NCI-H1694 (cell line): ENCODE data around the gene SH3PXD2A.

Source experiments
- DNase-seq: peaks from one replicate; lab custom pipeline; 2025; lab: John Stamatoyannopoulos, UW

The SH3PXD2A gene

DNA sequence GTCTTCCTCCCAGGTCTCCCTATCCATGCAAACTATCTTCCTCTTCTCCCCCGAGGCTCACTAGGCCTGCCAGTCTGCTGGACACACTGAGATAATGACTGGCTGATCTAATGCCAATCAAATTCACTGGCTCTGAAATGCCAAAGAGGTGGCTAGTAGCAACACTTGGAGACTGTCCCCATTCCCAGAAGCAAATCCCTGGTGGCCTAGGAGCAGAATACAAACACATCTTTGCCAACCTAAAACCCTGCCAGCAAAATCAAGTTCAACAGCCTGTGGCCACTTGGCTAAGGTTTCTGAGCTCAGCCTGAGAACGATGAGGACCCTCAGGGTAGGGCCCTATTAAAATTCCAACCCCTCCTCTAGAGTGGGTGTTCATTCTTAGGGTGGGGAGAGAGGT, 46.6 kb downstream of the SH3PXD2A start:
- no peak for DNase-seq

- DNase-seq, result no peak
Measured at GRCh38 chr10:103807996-103808395, 47.4 kb downstream of the SH3PXD2A start.

GRCh38 chr10:103806395-103807187, 48.8 kb downstream of the SH3PXD2A start:
- no peak for DNase-seq

DNA sequence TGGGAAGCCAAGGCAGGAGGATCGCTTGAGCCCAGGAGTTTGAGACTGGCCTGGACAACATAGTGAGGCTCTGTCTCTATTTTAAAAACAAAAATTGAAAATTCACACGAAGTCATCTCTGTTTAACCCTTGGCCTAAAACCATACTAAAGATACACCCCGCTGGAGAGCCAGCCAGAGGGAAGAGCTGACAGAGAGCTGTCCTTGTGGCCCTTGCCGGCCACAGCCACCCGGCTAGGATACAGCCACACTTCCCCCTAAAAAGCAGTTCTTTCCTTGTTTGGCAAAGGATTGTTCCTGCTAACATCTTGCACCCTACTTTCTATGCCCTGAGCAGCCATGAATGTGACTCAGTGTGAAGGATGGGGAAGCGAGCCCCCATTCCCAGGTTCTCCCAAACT, 49.6 kb downstream of the SH3PXD2A start:
- no peak for DNase-seq

- DNase-seq, result no peak
Measured at GRCh38 chr10:103804871-103805270, 50.5 kb downstream of the SH3PXD2A start.

DNA sequence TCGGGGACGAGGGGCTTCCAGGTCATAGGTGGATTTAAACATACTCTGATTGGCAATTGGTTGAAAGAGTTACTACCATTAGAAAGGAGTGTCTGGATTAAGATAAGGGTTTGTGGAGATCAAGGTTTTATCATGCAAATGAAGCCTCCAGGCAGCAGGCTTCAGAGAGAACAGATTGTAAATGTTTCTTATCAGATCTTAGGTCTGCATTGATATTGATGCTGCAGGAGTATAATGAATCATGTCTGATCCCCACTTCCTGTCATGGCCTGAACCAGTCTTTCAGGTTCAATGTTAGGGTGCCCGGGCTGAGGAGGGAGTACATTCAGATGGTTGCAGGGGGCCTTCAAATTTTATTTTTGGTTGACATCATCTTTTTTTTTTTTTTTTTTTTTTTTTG, 51.4 kb downstream of the SH3PXD2A start:
- no peak for DNase-seq

DNA sequence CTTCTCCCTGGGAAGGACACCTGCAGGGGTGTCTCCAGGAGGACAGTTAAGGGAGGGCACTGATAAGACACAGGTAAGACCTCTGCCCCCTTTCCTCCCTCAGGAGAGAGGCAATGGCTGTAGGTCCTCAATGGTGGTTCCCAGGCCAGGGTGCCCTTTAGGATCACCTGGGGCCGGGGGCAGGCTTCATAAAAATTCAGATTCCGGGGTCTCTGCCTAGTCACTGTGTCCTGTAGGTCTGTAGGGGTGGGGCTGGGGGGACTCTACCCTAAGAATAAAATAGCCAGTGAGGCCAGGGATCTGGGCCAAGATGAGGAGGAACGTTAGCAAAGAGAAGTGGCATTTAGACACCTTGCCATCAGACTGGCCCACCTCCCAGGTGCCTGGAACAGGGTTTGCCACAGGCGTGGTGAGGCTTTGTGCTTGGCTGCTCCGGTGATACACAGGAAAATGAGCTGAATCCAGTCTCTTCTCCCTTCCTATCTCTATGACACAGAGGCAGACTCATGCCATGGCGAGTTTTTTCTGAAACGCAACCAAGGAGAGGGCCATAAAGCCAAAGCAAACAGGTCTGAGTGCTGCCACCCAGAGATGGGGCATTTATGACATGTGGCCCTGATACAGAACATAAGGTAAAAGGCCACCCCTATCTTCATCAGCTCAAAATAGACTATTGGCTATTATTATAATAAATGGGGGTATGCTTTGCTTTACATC, 52.6 kb downstream of the SH3PXD2A start:
- DNase-seq, result no peak

DNA sequence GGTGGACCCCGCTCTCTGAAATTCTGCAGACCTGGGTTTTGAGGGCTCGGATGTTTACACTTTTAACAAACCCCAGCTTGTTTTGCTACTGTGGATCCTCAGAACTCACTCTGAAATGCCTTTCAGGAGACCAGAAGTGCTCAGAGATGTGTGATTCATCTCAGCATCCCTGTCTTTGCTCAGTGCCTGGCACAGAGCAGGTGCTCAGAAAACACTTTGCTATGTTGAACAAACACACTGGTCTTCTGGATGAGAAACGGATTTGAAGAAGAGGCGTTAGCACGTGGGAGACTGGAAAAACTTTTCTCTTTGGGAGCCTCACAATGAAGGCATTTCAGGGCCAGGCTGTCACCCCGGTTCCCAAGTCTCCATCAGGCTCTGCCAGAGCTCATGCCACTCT, 53.3 kb downstream of the SH3PXD2A start:
- DNase-seq, result no peak

- DNase-seq, result no peak
Measured at GRCh38 chr10:103800789-103801540, 54.4 kb downstream of the SH3PXD2A start.

- DNase-seq, result no peak
Measured at GRCh38 chr10:103800089-103800488, 55.3 kb downstream of the SH3PXD2A start.

DNA sequence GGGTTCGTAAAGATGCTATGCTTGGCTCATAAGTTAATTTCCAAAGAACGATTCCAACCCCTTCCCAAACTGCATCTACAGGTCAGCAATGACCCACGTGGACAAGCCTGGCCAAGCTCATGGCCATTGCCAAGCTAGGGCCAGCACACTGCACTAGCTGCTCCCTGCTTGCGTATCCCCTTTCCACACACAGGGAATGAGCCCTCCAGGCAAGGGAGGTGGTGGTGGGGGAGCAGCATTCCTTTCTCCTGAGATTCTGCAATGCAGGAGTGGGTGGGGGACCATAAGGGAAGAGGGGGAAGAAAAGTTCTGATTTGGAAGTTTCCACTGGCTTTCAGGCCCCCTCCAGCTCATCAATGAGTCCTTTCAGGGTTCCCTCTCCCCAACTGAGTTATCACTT, 56.0 kb downstream of the SH3PXD2A start:
- DNase-seq, result no peak

DNA sequence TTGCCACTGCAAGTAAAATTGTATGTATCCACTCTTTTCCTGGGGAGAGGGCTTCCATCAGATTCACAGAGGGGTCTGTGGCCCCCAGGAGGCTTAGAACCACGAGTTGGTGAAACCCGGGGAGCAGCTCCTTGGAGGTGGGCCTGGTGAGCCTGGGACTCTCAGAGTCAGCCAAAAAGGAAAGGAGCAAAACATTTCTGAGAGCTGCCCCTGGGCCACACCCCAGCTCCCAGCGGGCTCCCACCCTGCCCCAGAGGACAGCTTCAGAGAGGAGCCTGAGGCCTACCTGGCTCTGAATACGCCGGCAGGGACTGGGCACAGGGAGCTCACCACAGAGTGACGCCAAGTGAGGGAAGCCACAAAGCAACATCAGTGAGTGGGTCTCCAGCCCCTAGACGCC, 56.9 kb downstream of the SH3PXD2A start:
- DNase-seq, result no peak

GRCh38 chr10:103797857-103798256, 57.5 kb downstream of the SH3PXD2A start:
- DNase-seq, result no peak

GRCh38 chr10:103795634-103796270, 59.6 kb downstream of the SH3PXD2A start:
- DNase-seq, result no peak

- DNase-seq, result no peak
Measured at GRCh38 chr10:103794996-103795395, 60.4 kb downstream of the SH3PXD2A start.

DNA sequence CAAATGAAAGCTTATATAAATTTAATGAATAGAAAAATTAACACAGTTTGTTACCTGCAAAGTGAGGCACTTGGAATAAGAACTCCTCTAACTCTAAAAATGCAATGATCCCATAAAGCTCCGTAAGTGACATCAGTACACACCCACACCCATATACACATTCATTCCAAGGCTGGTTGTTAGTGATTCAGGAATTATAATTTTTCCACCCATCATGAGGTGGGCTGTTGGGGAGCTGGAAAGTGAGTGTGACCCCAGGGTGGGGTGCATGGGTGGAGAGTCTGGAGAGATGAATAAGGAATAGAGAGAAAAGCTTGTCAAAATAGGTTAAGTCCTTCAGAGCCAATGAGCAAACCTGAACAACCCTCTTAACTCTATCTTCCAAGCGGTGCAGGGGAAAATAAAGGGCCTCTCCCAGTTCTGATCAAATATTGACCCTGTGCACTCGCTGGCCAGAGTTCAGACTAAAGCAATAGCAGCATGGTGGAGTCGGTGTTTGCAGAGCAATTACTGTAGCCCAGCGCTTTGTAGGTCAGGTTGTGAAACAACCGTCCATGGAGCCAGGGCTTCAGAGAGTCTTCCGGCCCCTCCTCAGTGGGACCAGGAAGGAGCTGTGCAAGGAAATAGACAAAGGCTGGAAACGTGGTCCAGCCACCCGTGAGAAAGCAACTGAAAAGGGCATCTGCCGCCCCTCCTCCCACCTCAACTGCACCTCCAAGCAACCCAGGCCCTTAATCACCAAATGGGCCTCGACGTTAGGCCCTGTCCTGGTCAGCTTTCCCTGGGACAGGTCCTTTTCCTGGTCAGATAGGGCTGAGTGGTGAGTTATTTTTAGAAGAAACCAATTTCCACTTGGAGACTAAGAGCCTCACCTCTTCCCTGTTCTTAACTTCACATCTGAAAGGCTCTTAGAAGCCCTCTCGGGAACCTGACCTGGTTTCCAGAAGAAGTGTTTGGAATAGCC, 61.2 kb downstream of the SH3PXD2A start:
- DNase-seq, result no peak

GRCh38 chr10:103793429-103793828, 61.9 kb downstream of the SH3PXD2A start:
- no peak for DNase-seq

DNA sequence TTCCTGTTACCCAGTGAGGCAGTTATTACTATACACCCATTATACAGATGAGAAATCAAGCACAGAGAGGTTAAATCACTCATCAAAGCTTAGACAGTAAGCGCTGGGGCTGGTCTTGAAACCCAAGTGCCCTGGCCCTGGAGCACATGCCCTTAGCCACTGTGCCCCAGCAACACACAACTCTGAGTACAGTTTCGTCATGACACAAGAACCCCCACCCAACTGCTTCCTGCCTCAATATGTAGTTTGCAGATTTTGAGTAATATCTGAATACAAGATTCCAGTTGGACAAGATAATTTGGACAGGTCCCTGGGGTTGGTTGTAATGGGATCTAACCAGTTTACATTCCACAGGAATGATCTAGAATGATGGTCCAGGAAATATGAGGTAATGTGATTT, 62.8 kb downstream of the SH3PXD2A start:
- no peak for DNase-seq

DNA sequence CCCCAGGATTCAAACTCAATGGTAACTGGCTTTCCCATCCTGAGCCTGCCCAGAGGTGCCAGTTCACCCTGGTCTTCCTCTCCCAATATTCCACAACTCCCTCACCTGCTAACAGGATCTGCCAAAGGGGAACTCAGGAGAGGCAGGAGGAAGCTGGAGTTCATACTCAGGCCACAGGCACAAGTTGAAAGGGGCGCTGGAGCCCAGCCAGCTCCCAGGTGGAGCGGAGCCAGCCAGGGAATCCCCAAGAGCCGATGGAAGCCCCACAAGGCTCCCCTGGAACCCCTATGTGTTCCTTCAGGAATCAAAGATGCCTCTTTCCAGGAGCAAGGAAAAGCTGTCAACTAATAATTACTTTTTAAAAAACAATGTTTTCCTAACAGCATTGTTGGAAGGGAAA, 63.5 kb downstream of the SH3PXD2A start:
- no peak for DNase-seq

GRCh38 chr10:103791291-103791690, 64.1 kb downstream of the SH3PXD2A start:
- no peak for DNase-seq

GRCh38 chr10:103790580-103790979, 64.8 kb downstream of the SH3PXD2A start:
- DNase-seq, result no peak
